GM12872 (cell line): ENCODE data around the gene BRICD5.

Source experiments
- TF ChIP-seq, protein P1 (sequence below): IDR thresholded peaks from 3 replicates; pipeline ENCODE4 v1.5.1; 2011; ENCODE audit warnings: low read depth, mild to moderate bottlenecking, low read length, moderate library complexity; ENCODE audit not compliant: insufficient read depth

The BRICD5 gene

DNA sequence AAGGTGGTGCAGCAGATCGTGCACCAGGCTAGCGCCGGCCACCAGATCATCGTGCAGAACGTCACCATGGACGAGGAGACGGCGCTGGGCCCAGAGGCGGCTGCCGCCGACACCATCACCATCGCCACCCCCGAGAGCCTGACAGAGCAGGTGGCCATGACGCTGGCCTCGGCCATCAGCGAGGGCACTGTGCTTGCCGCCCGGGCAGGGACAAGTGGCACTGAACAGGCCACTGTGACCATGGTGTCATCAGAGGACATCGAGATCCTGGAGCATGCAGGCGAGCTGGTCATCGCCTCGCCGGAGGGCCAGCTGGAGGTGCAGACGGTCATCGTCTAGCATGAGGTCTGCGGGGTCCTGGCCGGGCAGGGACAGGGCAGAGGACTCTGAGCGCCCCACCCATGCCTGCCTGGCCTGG lies 24.6 kb upstream of the BRICD5 start:
- TF ChIP-seq, protein P1, sequence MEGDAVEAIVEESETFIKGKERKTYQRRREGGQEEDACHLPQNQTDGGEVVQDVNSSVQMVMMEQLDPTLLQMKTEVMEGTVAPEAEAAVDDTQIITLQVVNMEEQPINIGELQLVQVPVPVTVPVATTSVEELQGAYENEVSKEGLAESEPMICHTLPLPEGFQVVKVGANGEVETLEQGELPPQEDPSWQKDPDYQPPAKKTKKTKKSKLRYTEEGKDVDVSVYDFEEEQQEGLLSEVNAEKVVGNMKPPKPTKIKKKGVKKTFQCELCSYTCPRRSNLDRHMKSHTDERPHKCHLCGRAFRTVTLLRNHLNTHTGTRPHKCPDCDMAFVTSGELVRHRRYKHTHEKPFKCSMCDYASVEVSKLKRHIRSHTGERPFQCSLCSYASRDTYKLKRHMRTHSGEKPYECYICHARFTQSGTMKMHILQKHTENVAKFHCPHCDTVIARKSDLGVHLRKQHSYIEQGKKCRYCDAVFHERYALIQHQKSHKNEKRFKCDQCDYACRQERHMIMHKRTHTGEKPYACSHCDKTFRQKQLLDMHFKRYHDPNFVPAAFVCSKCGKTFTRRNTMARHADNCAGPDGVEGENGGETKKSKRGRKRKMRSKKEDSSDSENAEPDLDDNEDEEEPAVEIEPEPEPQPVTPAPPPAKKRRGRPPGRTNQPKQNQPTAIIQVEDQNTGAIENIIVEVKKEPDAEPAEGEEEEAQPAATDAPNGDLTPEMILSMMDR, result no peak

DNA sequence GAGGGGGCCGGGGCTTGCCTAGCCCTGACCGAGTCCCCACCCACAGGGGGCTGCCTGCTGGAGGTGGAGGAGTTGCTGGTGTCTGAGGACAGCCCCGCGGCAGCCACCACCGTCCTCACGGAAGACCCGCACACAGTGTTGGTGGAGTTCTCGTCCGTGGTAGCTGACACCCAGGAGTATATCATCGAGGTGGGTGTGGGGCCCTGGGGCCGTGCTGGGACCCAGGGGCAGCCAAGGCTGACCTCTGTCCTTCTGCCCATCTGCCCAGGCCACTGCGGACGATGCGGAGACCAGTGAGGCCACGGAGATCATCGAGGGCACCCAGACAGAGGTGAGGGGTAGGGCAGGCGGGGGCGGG lies 24.1 kb upstream of the BRICD5 start:
- TF ChIP-seq, protein P1, result no peak

DNA sequence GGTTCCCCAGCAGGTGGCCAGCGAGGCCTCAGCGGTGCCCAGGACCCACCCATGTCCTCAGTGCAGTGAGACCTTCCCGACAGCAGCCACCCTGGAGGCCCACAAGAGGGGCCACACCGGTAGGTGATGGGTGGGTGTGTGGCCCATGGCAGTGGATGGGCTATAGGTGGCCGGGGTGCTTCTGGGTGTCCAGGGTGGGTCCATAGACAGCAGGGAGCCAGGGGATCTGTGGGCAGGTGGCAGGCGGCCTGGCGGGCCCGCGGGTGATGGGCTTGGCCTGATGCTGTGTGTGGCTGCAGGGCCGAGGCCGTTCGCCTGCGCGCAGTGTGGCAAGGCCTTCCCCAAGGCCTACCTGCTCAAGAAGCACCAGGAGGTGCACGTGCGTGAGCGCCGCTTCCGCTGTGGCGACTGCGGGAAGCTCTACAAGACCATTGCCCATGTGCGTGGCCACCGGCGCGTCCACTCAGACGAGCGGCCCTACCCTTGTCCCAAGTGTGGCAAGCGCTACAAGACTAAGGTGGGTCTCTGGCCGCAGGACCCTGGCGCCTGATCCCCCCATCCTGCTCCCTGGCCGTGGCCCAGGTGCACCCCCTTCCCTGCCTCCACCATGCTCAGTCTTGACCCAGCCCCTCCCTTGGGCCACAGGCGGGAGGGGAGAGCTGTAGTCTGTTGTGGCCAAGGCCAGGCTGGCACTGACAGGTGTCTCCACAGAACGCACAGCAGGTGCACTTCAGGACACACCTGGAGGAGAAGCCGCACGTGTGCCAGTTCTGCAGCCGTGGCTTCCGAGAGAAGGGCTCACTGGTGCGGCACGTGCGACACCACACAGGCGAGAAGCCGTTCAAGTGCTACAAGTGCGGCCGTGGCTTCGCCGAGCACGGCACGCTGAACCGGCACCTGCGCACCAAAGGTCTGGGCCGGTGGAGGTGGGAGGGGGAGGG lies 23.5 kb upstream of the BRICD5 start:
- TF ChIP-seq, protein P1, result no peak

DNA sequence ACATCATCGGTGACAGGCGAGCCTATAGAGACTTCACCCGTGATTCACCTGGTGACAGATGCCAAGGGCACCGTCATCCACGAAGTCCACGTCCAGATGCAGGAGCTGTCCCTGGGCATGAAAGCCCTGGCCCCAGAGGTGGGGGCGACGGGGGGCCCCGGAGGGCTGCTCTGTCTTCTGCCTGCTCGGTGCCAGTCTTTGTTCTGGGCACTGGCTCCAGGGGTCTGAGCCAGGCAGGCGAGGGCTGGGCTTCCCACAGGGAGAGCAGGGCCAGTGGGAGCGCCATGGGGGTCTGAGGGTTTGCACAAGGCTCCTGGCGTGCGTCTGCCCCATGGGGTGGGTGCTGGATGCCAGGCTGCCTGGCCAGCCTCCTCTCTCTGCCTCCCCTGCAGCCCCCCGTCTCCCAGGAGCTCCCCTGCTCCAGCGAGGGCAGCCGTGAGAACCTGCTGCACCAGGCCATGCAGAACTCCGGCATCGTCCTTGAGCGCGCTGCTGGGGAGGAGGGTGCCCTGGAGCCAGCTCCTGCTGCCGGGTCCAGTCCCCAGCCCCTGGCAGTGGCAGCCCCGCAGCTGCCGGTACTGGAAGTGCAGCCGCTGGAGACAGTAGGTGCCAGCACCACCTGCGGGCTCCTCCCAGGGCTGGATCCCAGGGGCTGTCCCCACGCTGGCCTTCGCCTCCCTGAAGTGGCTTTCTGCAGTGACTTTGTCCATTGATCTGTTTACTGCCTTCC lies 22.5 kb upstream of the BRICD5 start:
- TF ChIP-seq, protein P1, result no peak

DNA sequence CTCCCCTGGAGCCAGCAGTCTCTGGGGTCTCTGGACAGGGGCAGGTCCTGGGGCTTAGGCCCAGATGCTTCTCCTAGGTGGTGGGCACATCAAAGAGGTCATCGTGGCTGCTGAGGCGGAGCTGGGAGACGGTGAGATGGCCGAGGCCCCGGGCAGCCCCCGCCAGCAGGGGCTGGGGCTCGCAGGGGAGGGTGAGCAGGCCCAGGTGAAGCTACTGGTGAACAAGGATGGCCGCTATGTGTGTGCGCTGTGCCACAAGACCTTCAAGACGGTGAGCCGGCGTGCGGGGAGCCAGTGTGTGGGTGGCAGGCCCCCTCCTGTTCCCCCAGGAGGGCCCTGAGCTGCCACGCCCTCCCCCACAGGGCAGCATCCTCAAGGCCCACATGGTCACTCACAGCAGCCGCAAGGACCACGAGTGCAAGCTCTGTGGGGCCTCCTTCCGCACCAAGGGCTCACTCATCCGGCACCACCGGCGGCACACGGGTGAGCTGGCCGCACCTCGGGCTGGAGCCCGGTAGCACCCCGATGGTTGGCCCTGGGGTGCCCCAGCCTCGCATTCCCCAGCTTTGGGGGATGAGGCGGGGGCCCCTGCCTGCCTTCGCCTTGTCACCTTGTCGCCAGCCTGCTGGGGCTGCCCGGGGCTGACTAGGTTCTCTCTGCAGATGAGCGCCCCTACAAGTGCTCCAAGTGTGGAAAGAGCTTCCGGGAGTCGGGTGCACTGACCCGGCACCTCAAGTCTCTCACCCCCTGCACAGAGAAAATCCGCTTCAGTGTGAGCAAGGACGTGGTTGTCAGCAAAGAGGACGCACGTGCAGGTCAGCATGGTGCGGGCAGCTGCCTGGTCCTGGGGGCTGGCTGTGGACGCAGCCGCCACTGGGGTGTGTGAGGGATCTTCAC lies 21.7 kb upstream of the BRICD5 start:
- TF ChIP-seq, protein P1, result no peak

DNA sequence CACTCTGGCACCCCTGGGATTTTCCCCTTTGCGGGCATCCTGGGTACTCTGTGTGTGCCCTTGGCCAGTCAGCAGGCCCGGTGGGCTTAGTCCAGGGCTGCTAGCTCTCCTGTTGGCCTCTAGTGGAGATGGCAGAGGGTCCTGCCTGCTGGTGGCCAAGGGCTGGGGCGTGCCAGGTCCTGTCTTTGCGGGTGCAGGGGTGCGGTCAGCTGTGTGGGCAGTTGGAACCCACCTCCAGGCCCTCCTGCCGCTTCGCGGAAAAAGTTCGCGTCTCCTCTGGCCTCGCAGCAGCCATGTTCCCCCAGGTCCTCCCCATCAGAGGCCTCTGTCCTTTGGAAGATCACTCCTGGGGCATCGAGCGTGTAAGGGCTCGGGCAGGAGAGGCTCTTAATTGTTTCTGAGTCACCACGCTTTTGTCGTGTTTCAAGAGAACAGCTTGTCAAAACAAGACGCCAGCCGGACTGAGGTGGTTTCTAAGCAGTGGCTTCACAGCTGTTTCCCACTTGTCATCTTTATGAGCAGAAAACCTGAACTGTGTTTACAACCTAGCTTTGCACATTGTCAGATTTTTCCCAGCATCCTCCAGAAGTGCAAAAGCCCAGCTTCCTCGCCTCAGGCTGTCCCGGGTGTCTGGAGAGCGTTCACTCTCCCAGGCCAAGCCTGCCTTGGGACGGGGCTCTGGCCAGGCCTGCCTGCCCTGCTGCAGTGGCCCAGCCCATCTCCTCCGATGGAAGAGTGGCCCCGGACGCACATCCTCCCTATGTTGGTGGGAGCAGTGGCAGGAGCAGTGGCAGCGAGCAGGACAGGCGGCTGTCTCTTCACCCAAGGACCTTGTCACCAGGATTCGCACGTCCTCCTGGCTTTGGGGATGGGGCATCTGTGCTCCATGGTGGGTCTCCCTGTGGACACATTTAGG lies 20.6 kb upstream of the BRICD5 start:
- TF ChIP-seq, protein P1, result no peak
